Spinal cord (tissue), 10 donors: ENCODE results near the gene GABRB2. TPM values are rescaled to one million over a fixed set of nuclear protein-coding genes. Genes with fewer than 3 reads are reported as not detected.

Experiments
- DNase-seq, 6 donors: peaks; one replicate each; pipeline versions ENCODE4 v3.0.0 to v3.0.0-alpha.2; 2013 to 2015; ENCODE audit warnings: low spot score in 6 of 6, low read depth in 4 of 6
- H3K27ac ChIP-seq: one replicate; pipeline ENCODE4 v1.5.1; 2013; ENCODE audit warnings: low read depth, low read length, control low read depth
- H3K27me3 ChIP-seq: one replicate; pipeline ENCODE4 v1.6.1; 2013; ENCODE audit warnings: low read length; ENCODE audit not compliant: control insufficient read depth, insufficient read depth
- H3K36me3 ChIP-seq: one replicate; pipeline ENCODE4 v1.6.1; 2013; ENCODE audit warnings: low read length; ENCODE audit not compliant: control insufficient read depth, insufficient read depth
- H3K4me1 ChIP-seq: one replicate; pipeline ENCODE4 v1.6.1; 2013; ENCODE audit warnings: low read length; ENCODE audit not compliant: control insufficient read depth, insufficient read depth
- H3K4me3 ChIP-seq: one replicate; pipeline ENCODE4 v1.5.1; 2013; ENCODE audit warnings: low read depth, low read length, control low read depth
- H3K9me3 ChIP-seq: one replicate; pipeline ENCODE4 v1.6.1; 2013; ENCODE audit warnings: low read length; ENCODE audit not compliant: control insufficient read depth, insufficient read depth
- WGBS: methylation state at CpG from one replicate; pipeline ENCODE4 v1.1.5; 2013; ENCODE audit warnings: missing lambda C conversion rate; ENCODE audit not compliant: insufficient coverage; 5-methylcytosine and 5-hydroxymethylcytosine counted together
- polyA plus RNA-seq, 2 donors: library from polyadenylated mRNA; unstranded; fragments of 120-200 nt; gene quantifications; one replicate each; pipeline ENCODE4 v1.2.1, GENCODE V29; 2013; ENCODE audit not compliant: insufficient read length in 2 of 2
- total RNA-seq, 2 donors: library from RNA; depleted of rRNA in 1 of 2; stranded (reverse); fragments of 120-200 nt in 1 of 2; fragments of >200 nt in 1 of 2; gene quantifications; one replicate each; pipeline versions ENCODE4 v1.2.3 to v1.2.4, GENCODE V29; 2013 to 2014
- donor health status: healthy.

The GABRB2 gene
- total and polyA plus RNA-seq, 4 donors: 9.8 to 44.6 (median 22.4) TPM

DNA sequence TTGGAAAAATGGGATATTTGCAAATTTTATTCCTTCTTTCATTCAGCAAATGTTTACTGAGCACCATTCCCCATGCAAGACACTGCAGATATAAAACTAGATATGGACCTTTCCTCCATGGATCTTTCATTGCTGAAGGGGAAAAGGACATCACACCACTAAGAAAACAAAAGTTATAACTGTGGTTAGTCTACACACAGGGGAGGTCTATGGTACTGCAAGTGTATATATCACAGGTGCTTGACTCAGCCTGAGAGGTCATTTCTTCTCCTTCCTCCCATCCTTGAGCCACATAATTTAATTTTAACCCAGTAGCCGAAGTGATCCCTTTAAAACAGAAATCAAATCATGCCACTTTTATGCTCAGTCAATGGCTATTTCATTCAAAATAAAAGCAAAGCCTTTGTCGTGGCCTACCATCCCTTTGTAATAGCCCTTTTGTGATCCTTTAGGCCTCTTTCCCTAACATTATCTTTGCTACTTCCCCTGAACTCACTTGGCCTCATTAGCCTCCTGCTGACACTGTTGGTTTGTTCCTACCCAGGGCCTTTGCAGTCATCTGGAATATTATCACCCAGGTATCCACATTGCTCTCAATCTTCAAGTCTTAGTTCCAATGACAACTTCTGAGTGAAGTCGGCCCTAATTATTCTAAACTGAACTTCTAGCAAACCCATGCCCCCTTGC is 213.2 kb downstream of the GABRB2 start:
- H3K4me1 ChIP-seq: no peaks in the 10 kb centered on the region
- no peak for DNase-seq
- no peaks in the 10 kb centered on the region for H3K9me3 ChIP-seq
- H3K4me3 ChIP-seq: no peak overlapping the region
- 39% methylated on average over 2 of the region's 3 CpGs for WGBS
- H3K27me3 ChIP-seq: no peaks in the 10 kb centered on the region
- H3K27ac ChIP-seq: no peak overlapping the region
- no peaks in the 10 kb centered on the region for H3K36me3 ChIP-seq

DNA sequence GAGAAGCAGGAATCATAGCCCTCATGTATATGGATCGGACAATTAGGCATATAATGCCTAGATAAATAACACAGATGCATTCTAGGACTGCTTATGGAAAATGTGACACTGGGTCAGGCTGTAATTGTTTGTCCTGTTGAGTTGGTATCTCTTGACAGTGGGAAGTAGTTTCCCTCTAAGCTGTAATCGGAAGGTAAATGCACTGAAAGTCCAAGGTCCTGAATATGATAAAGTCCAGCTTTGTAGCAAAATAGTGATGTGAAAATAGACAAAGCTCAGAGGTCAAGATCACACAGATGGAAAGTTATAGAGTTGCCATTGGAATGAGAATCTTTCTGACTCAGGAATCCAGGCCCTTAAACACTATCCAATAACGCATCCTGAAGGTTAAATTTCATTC is 214.2 kb downstream of the GABRB2 start:
- no peaks in the 10 kb centered on the region for H3K27me3 ChIP-seq
- 67% methylated on average over 1 of the region's 3 CpGs for WGBS
- no peak overlapping the region for H3K27ac ChIP-seq
- no peaks in the 10 kb centered on the region for H3K9me3 ChIP-seq
- H3K36me3 ChIP-seq: no peaks in the 10 kb centered on the region
- peak in 1 of 6 donors; percentile 14 for DNase-seq
- H3K4me3 ChIP-seq: no peak overlapping the region
- H3K4me1 ChIP-seq: no peaks in the 10 kb centered on the region

- DNase-seq: peak in 1 of 6 donors; percentile 49
- no peak overlapping the region for H3K27ac ChIP-seq
- 90% methylated on average over 3 of the region's 3 CpGs for WGBS
Observed at GRCh38 chr5:161314033-161314432, 232.5 kb downstream of the GABRB2 start.

DNA sequence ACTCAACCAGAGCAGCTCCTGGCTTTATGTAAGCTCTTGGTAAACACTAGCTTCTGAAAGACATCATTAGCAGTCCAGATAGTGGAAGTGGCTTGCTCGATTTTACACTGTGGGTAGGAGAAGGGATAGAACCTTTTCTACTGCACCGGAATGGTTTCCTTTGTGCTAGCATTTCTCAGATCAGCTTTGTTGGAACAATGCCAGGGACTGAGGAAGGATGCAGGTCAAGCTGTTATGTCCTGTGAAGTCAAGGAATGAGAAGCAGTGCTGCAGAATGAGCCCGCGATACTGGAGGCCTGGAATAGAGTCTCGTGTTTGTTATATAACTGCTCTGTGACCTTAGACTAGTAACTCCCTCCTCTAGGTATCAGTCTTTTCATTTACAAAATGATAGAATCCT is 233.6 kb downstream of the GABRB2 start:
- peak in 2 of 6 donors; percentile 6 to 24 for DNase-seq
- no peaks in the 10 kb centered on the region for H3K36me3 ChIP-seq
- no peak overlapping the region for H3K27ac ChIP-seq
- no peak overlapping the region for H3K4me3 ChIP-seq
- 50% methylated on average over 2 of the region's 5 CpGs for WGBS
- no peaks in the 10 kb centered on the region for H3K4me1 ChIP-seq
- no peaks in the 10 kb centered on the region for H3K9me3 ChIP-seq
- no peaks in the 10 kb centered on the region for H3K27me3 ChIP-seq

More at GRCh38 chr5:161314033-161314432, 232.5 kb downstream of the GABRB2 start:
- Histone ChIP-seq H3K9me3 (no peaks in the 10 kb centered on the region), H3K27me3 (no peaks in the 10 kb centered on the region), H3K36me3 (no peaks in the 10 kb centered on the region), H3K4me1 (no peaks in the 10 kb centered on the region), H3K4me3 (no peak overlapping the region)

GRCh38 chr5:161311965-161312364 is 234.6 kb downstream of the GABRB2 start:
- H3K27me3 ChIP-seq: no peaks in the 10 kb centered on the region
- no peak overlapping the region for H3K4me3 ChIP-seq
- no peaks in the 10 kb centered on the region for H3K4me1 ChIP-seq
- no peaks in the 10 kb centered on the region for H3K36me3 ChIP-seq
- WGBS: 54% methylated on average over 2 of the region's 3 CpGs
- no peak overlapping the region for H3K27ac ChIP-seq
- no peaks in the 10 kb centered on the region for H3K9me3 ChIP-seq
- peak in 1 of 6 donors; percentile 50 for DNase-seq

DNA sequence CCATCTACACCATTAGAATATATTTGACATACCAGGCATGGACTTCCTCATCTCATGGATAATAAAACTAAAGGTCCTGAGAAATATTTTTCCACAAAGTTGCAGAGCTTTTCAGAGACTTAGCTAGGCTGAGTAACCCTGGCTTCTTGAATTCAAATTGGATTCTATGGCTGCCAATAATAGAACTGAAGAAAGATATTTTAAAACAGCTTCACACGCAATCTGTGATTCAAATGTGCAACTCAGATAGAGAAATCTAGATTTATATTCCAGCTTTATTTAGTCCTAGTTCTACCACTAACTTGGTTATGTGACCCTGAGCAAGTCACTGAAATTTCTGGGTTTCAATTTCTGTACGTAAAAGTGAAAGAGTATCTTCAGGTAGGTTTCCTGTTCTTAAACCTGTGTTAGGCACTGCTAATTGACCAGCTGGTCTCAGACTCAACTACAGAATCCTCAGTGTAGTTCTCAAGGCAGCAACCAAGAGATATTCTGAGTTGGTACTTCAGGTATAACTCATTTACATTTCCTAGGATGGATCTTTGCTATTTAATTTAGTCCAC is 235.3 kb downstream of the GABRB2 start:
- Histone ChIP-seq H3K27me3 (no peaks in the 10 kb centered on the region), H3K4me1 (no peaks in the 10 kb centered on the region), H3K9me3 (no peaks in the 10 kb centered on the region), H3K4me3 (no peak overlapping the region), H3K27ac (no peak overlapping the region), H3K36me3 (no peaks in the 10 kb centered on the region)
- 100% methylated on average over 1 of the region's 2 CpGs for WGBS
- DNase-seq: peak in 1 of 6 donors; percentile 32

- 61% methylated on average over 2 of the region's 4 CpGs for WGBS
- Histone ChIP-seq H3K9me3 (no peaks in the 10 kb centered on the region), H3K4me3 (no peak overlapping the region), H3K27me3 (no peaks in the 10 kb centered on the region), H3K27ac (no peak overlapping the region), H3K36me3 (no peaks in the 10 kb centered on the region), H3K4me1 (no peaks in the 10 kb centered on the region)
- peak in 1 of 6 donors; percentile 7 for DNase-seq
Observed at GRCh38 chr5:161306351-161306995, 240.1 kb downstream of the GABRB2 start.

- H3K4me3 ChIP-seq: no peak overlapping the region
- H3K27me3 ChIP-seq: no peaks in the 10 kb centered on the region
- no peaks in the 10 kb centered on the region for H3K9me3 ChIP-seq
- DNase-seq: peak in 1 of 6 donors; percentile 6
- no peak overlapping the region for H3K27ac ChIP-seq
- H3K36me3 ChIP-seq: no peaks in the 10 kb centered on the region
- no peaks in the 10 kb centered on the region for H3K4me1 ChIP-seq
Observed at GRCh38 chr5:161305601-161306000, 240.9 kb downstream of the GABRB2 start.

- Histone ChIP-seq H3K27ac (no peak overlapping the region), H3K4me1 (no peaks in the 10 kb centered on the region), H3K36me3 (no peaks in the 10 kb centered on the region), H3K4me3 (no peak overlapping the region), H3K27me3 (no peaks in the 10 kb centered on the region), H3K9me3 (no peaks in the 10 kb centered on the region)
- DNase-seq: peak in 1 of 6 donors; percentile 13
- WGBS: no CpG with 5 or more reads among the region's 1 CpG
Observed at GRCh38 chr5:161302559-161302958, 244.0 kb downstream of the GABRB2 start.

GRCh38 chr5:161301586-161301985 is 244.9 kb downstream of the GABRB2 start:
- Histone ChIP-seq H3K4me1 (no peaks in the 10 kb centered on the region), H3K9me3 (no peaks in the 10 kb centered on the region), H3K36me3 (no peaks in the 10 kb centered on the region), H3K27ac (no peak overlapping the region), H3K4me3 (no peak overlapping the region), H3K27me3 (no peaks in the 10 kb centered on the region)
- no peak for DNase-seq
- no CpG with 5 or more reads among the region's 2 CpGs for WGBS
